ENCODE results near the gene NPPB.

GRCh38 chr1:11906870-11907269 lies 48.1 kb upstream of the NPPB start:
- TF ChIP-seq POLR2A (IDR thresholded peaks at IDR 0.05; ENCODE audit: low read depth, low read length) (no peak), POLR2AphosphoS5 (IDR thresholded peaks at IDR 0.05; ENCODE audit: low read depth, low read length) (no peak), TAF1 (IDR thresholded peaks at IDR 0.05; ENCODE audit: borderline replicate concordance, low read depth, low read length) (no peak)

All from GM12892 (cell line).